ENCODE measurements around the gene CD28.
"Not testable (repeated sequence)": the region's sequence is repeated elsewhere in the genome, so short reads cannot be mapped to it uniquely, and the experiment has no call there.

The CD28 gene

GRCh38 chr2:203785391-203786110 is 79.1 kb downstream of the CD28 start:
- DNase-seq, result not testable (repeated sequence)

GRCh38 chr2:203786549-203787351 is 80.3 kb downstream of the CD28 start:
- DNase-seq, result no peak

- no peak for DNase-seq
These were observed 81.5 kb downstream of the CD28 start for GRCh38 chr2:203787979-203788378.
